SU-DHL-6 (cell line): Measurements from ENCODE around the gene FCF1.

ENCODE experiments used
- H2AFZ ChIP-seq: fragments of 200-600 bp; sonication (generic); 2 replicates; pipeline ENCODE4 v1.6.1; 2014; ENCODE audit warnings: low read depth, mild to moderate bottlenecking, moderate library complexity, mixed read lengths, antibody characterized with exemption, low read length; ENCODE audit not compliant: severe bottlenecking
- H3F3A ChIP-seq: fragments of 200-600 bp; shearing (Covaris generic); 2 replicates; pipeline ENCODE4 v1.6.0; 2016; ENCODE audit warnings: antibody characterized with exemption, mild to moderate bottlenecking; ENCODE audit not compliant: insufficient read depth
- H3K27ac ChIP-seq: fragments of 200-600 bp; sonication (generic); 2 replicates; pipeline ENCODE4 v1.5.1; 2016; ENCODE audit warnings: low read depth, mild to moderate bottlenecking, low read length, moderate library complexity, mixed read lengths
- H3K27me3 ChIP-seq: fragments of 200-600 bp; sonication (generic), shearing (Covaris generic); 2 replicates; pipeline ENCODE4 v1.6.0; 2014; ENCODE audit warnings: mild to moderate bottlenecking, low read length
- H3K36me3 ChIP-seq: fragments of 200-600 bp; sonication (generic); 2 replicates; pipeline ENCODE4 v1.6.1; 2014; ENCODE audit warnings: mild to moderate bottlenecking, low read length, mixed read lengths
- H3K4me2 ChIP-seq: fragments of 300-600, 200-600 bp; shearing (Covaris generic), sonication (generic); 2 replicates; pipeline ENCODE4 v1.6.0; 2014; ENCODE audit warnings: low read length, low read depth, mild to moderate bottlenecking; ENCODE audit not compliant: poor library complexity, severe bottlenecking
- H3K4me3 ChIP-seq: fragments of 200-600 bp; sonication (generic); 2 replicates; pipeline ENCODE4 v1.5.1; 2014; ENCODE audit warnings: antibody characterized with exemption, low read length, mild to moderate bottlenecking, mixed read lengths; ENCODE audit not compliant: insufficient read depth, poor library complexity, severe bottlenecking
- H3K79me2 ChIP-seq: fragments of 200-600 bp; sonication (generic); 2 replicates; pipeline ENCODE4 v1.6.1; 2014; ENCODE audit warnings: mild to moderate bottlenecking, low read length, moderate library complexity; ENCODE audit not compliant: insufficient read depth
- H3K9ac ChIP-seq: fragments of 200-600 bp; sonication (generic); 2 replicates; pipeline ENCODE4 v1.7.0; 2014; ENCODE audit warnings: mild to moderate bottlenecking, low read length
- H3K9me2 ChIP-seq: fragments of 200-600 bp; sonication (generic); replicated peaks from 2 replicates; pipeline ENCODE4 v1.6.1; 2014; ENCODE audit warnings: low read length; ENCODE audit not compliant: insufficient read depth
- H3K9me3 ChIP-seq: fragments of 200-600 bp; sonication (generic); 2 replicates; pipeline ENCODE4 v1.6.1; 2014; ENCODE audit warnings: low read length, mixed read lengths; ENCODE audit not compliant: insufficient read depth
- H4K20me1 ChIP-seq: fragments of 200-600 bp; sonication (generic); 2 replicates; pipeline ENCODE4 v1.6.1; 2014; ENCODE audit warnings: low read depth, mild to moderate bottlenecking, antibody characterized with exemption, low read length, moderate library complexity, mixed read lengths
- CTCF ChIP-seq: fragments of 200-600 bp; sonication (generic); IDR thresholded peaks from one replicate; pipeline ENCODE4 v1.5.1; 2017; ENCODE audit warnings: antibody characterized with exemption, mild to moderate bottlenecking, low read length, moderate library complexity; ENCODE audit not compliant: insufficient read depth, poor library complexity, severe bottlenecking
- EZH2phosphoT487 ChIP-seq: fragments of 200-600 bp; sonication (generic), shearing (Covaris generic); conservative IDR thresholded peaks from 2 replicates; pipeline ENCODE4 v1.6.1; 2018; ENCODE audit warnings: mild to moderate bottlenecking, antibody characterized with exemption, low read length, moderate library complexity, mixed read lengths

Gene FCF1

GRCh38 chr14:74671789-74672188, 41.2 kb upstream of the FCF1 start:
- Histone ChIP-seq H2AFZ (no peak overlapping the region), H3K36me3 (peaks cover 35% of the 10 kb centered on the region), H3K4me3 (no peak overlapping the region), H3K79me2 (no peaks in the 10 kb centered on the region), H3K27me3 (no peaks in the 10 kb centered on the region), H3K27ac (no peak overlapping the region), H4K20me1 (no peaks in the 10 kb centered on the region), H3F3A (no peaks in the 10 kb centered on the region), H3K9me2 (no peaks in the 10 kb centered on the region), H3K4me2 (no peak overlapping the region), H3K9me3 (no peaks in the 10 kb centered on the region), H3K9ac (no peak overlapping the region)
- no peak for TF ChIP-seq EZH2phosphoT487
- TF ChIP-seq CTCF = no peak

GRCh38 chr14:74673768-74674167, 39.2 kb upstream of the FCF1 start:
- Histone ChIP-seq H3K4me3 (no peak overlapping the region), H3K27me3 (no peaks in the 10 kb centered on the region), H3F3A (no peaks in the 10 kb centered on the region), H3K79me2 (no peaks in the 10 kb centered on the region), H4K20me1 (no peaks in the 10 kb centered on the region), H3K27ac (no peak overlapping the region), H3K4me2 (no peak overlapping the region), H3K9me3 (no peaks in the 10 kb centered on the region), H2AFZ (no peak overlapping the region), H3K9me2 (no peaks in the 10 kb centered on the region), H3K9ac (no peak overlapping the region), H3K36me3 (peaks cover 24% of the 10 kb centered on the region; the same call in 1 of the 2 replicates)
- no peak for TF ChIP-seq CTCF
- no peak for TF ChIP-seq EZH2phosphoT487

- no peaks in the 10 kb centered on the region for H3K9me3 ChIP-seq
- H3K36me3 ChIP-seq = peaks cover 14% of the 10 kb centered on the region; the same call in 1 of the 2 replicates
- no peaks in the 10 kb centered on the region for H3K9me2 ChIP-seq
- no peak overlapping the region for H2AFZ ChIP-seq
- H3K9ac ChIP-seq = no peak overlapping the region
- H3K4me2 ChIP-seq = no peak overlapping the region
- no peak for TF ChIP-seq CTCF
- H4K20me1 ChIP-seq = no peaks in the 10 kb centered on the region
- H3K79me2 ChIP-seq = no peaks in the 10 kb centered on the region
- no peak overlapping the region for H3K27ac ChIP-seq
- no peak overlapping the region for H3K4me3 ChIP-seq
- no peaks in the 10 kb centered on the region for H3F3A ChIP-seq
- no peaks in the 10 kb centered on the region for H3K27me3 ChIP-seq
Measured at GRCh38 chr14:74675219-74675618, 37.7 kb upstream of the FCF1 start.
